Stimulated activated memory B cell treated with anti-CD40 and anti-IgM and Interleukin-4, amounts not matched to agents 10 μg/mL and 1 μg/mL and 100 μg/mL, for 72 hours (primary cell): ENCODE measurements around the gene AMIGO3.
"Not testable (repeated sequence)": the region's sequence is repeated elsewhere in the genome, so short reads cannot be mapped to it uniquely, and the experiment has no call there.

Experiments used
- ATAC-seq: fragments of 150-1000 bp; cut with Tn5 transposase; 2 replicates; pipeline ENCODE4 v1.10.0; 2021
- H3K27ac Mint-ChIP-seq: one replicate; pipeline ENCODE4 v1.8.0; 2022; ENCODE audit warnings: mild to moderate bottlenecking, mixed read lengths
- H3K27me3 Mint-ChIP-seq: one replicate; pipeline ENCODE4 v1.8.0; 2022; ENCODE audit warnings: mixed read lengths
- H3K36me3 Mint-ChIP-seq: one replicate; pipeline ENCODE4 v1.8.0; 2022; ENCODE audit warnings: mixed read lengths
- H3K4me1 Mint-ChIP-seq: one replicate; pipeline ENCODE4 v1.8.0; 2022; ENCODE audit warnings: mixed read lengths
- H3K4me3 Mint-ChIP-seq: one replicate; pipeline ENCODE4 v1.8.0; 2022; ENCODE audit warnings: mild to moderate bottlenecking, moderate library complexity, mixed read lengths
- H3K9me3 Mint-ChIP-seq: one replicate; pipeline ENCODE4 v1.8.0; 2022; ENCODE audit warnings: mixed read lengths

Gene AMIGO3, protein sequence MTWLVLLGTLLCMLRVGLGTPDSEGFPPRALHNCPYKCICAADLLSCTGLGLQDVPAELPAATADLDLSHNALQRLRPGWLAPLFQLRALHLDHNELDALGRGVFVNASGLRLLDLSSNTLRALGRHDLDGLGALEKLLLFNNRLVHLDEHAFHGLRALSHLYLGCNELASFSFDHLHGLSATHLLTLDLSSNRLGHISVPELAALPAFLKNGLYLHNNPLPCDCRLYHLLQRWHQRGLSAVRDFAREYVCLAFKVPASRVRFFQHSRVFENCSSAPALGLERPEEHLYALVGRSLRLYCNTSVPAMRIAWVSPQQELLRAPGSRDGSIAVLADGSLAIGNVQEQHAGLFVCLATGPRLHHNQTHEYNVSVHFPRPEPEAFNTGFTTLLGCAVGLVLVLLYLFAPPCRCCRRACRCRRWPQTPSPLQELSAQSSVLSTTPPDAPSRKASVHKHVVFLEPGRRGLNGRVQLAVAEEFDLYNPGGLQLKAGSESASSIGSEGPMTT

DNA sequence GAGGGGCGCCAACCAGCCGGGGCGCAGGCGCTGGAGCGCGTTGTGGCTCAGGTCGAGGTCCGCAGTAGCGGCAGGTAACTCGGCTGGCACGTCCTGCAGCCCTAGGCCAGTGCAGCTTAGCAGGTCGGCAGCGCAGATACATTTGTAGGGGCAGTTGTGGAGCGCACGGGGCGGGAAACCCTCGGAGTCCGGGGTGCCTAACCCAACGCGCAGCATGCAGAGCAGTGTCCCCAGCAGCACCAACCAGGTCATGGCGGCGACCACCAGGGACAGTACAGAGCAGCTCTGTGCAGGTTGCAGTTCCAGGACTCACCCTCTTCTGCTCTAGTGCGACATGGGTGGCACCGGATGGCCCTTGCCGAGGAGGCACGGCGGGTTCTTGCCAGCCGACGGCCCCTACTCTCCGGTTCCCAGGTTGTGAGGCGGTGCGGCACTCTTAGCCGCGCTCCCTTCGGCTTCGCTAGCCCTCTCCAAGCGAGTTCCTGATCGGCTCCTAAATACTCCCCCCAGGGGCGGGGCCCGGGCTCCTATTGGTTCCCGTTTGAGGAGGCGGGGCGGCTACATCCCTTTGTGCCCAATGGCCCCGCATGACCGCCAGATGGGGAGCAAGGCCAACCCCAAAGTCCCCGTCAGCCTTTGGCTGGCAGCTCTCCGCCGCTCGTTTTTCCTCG, at the start of gene AMIGO3:
AMIGO3 (minus strand) TSS at position 471 of the 671 bp plus-strand sequence; CDS start at position 252, 219 bp downstream.
- H3K4me3 Mint-ChIP-seq, result peak within 1 kb of the TSS; percentile 84
- H3K9me3 Mint-ChIP-seq, result no peaks in the 10 kb centered on the region
- no peaks in the 10 kb centered on the region for H3K27me3 Mint-ChIP-seq
- ATAC-seq, result peak; percentile 83
- peak within 1 kb of the TSS; percentile 75 for H3K27ac Mint-ChIP-seq
- peaks cover 21% of the 10 kb centered on the region for H3K36me3 Mint-ChIP-seq
- H3K4me1 Mint-ChIP-seq, result peaks cover 53% of the 10 kb centered on the region

DNA sequence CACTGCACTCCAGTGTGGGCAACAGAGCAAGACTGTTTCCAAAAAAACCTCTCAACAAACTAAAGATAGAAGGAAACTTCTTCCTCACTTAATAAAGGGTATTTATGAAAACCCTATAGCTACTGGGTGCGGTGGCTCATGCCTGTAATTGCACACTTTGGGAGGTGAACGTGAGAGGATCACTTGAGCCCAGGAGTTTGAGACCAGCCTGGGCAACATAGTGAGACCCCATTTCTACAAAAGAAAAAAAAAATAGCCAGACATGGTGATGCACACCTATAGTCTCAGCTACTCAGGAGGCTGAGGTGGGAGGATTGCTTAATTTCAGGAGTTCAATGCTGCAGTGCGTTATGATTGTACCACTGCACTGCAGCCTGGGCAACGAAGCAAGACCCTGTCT, 44.5 kb upstream of the AMIGO3 start:
- no peak for ATAC-seq
- Mint-ChIP-seq H3K9me3 (no peaks in the 10 kb centered on the region), H3K27ac (no peak overlapping the region), H3K27me3 (no peaks in the 10 kb centered on the region), H3K36me3 (peaks cover 6% of the 10 kb centered on the region), H3K4me3 (no peak overlapping the region), H3K4me1 (peaks cover 18% of the 10 kb centered on the region)

- Mint-ChIP-seq H3K27ac (no peak overlapping the region), H3K36me3 (peaks cover 11% of the 10 kb centered on the region), H3K4me1 (peaks cover 25% of the 10 kb centered on the region), H3K4me3 (no peak overlapping the region), H3K9me3 (no peaks in the 10 kb centered on the region), H3K27me3 (no peaks in the 10 kb centered on the region)
- no peak for ATAC-seq
Observed at GRCh38 chr3:49761661-49762060, 42.2 kb upstream of the AMIGO3 start.

DNA sequence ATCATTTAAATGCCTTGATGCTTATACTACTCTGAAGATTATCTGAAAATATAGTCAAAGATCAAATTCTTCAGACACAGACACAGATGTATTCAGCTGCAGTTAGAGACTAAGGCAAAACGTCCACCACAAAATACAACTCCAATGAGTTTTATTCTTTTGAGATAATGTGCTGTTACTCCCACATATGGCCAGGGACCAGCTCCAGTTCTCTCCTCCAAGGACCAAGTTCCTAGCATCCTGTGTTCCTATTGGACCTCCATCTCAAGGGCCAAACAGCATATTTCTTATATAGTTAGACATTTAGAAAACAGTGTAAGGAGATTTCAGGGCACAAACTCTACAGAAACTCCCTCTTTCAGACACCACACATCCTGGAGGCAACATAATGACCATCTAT, 39.7 kb upstream of the AMIGO3 start:
- no peak overlapping the region for H3K4me3 Mint-ChIP-seq
- H3K9me3 Mint-ChIP-seq, result no peaks in the 10 kb centered on the region
- H3K27me3 Mint-ChIP-seq, result no peaks in the 10 kb centered on the region
- peaks cover 11% of the 10 kb centered on the region for H3K36me3 Mint-ChIP-seq
- ATAC-seq, result no peak
- no peak overlapping the region for H3K27ac Mint-ChIP-seq
- peaks cover 29% of the 10 kb centered on the region for H3K4me1 Mint-ChIP-seq

DNA sequence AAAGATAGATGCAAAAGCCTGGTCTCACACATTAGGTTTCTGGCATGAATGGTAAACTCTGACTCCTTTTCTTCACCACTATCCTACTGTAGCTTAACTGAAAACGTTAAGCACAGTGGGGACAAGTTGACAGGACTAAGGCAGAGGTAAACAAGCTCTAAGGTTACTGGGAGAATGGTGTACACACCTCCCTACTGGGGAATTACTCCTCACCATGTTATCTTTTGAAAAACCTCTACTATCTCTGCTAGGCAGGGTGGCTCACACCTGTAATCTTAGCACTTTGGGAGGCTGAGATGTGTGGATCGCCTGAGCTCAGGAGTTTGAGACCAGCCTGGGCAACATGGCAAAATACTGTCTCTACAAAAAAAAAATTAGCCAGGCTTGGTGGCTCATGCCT, 37.7 kb upstream of the AMIGO3 start:
- Mint-ChIP-seq H3K9me3 (no peaks in the 10 kb centered on the region), H3K4me1 (peaks cover 29% of the 10 kb centered on the region), H3K4me3 (no peak overlapping the region), H3K27ac (no peak overlapping the region), H3K27me3 (no peaks in the 10 kb centered on the region), H3K36me3 (peaks cover 17% of the 10 kb centered on the region)
- no peak for ATAC-seq

- peaks cover 29% of the 10 kb centered on the region for H3K4me1 Mint-ChIP-seq
Observed at GRCh38 chr3:49756036-49756435, 36.6 kb upstream of the AMIGO3 start.

GRCh38 chr3:49754536-49754935, 35.1 kb upstream of the AMIGO3 start:
- H3K36me3 Mint-ChIP-seq, result peaks cover 17% of the 10 kb centered on the region
- H3K27ac Mint-ChIP-seq, result no peak overlapping the region
- no peaks in the 10 kb centered on the region for H3K9me3 Mint-ChIP-seq
- H3K4me1 Mint-ChIP-seq, result peaks cover 22% of the 10 kb centered on the region
- H3K27me3 Mint-ChIP-seq, result no peaks in the 10 kb centered on the region
- no peak for ATAC-seq
- H3K4me3 Mint-ChIP-seq, result no peak overlapping the region

More at GRCh38 chr3:49756036-49756435, 36.6 kb upstream of the AMIGO3 start:
- no peak overlapping the region for H3K4me3 Mint-ChIP-seq
- ATAC-seq, result no peak
- no peaks in the 10 kb centered on the region for H3K27me3 Mint-ChIP-seq
- peaks cover 17% of the 10 kb centered on the region for H3K36me3 Mint-ChIP-seq
- no peaks in the 10 kb centered on the region for H3K9me3 Mint-ChIP-seq
- H3K27ac Mint-ChIP-seq, result no peak overlapping the region

- Mint-ChIP-seq H3K4me3 (no peak overlapping the region), H3K36me3 (peaks cover 25% of the 10 kb centered on the region), H3K27me3 (no peaks in the 10 kb centered on the region), H3K4me1 (peaks cover 10% of the 10 kb centered on the region), H3K9me3 (no peaks in the 10 kb centered on the region), H3K27ac (no peak overlapping the region)
- no peak for ATAC-seq
Observed at GRCh38 chr3:49751501-49751900, 32.0 kb upstream of the AMIGO3 start.

DNA sequence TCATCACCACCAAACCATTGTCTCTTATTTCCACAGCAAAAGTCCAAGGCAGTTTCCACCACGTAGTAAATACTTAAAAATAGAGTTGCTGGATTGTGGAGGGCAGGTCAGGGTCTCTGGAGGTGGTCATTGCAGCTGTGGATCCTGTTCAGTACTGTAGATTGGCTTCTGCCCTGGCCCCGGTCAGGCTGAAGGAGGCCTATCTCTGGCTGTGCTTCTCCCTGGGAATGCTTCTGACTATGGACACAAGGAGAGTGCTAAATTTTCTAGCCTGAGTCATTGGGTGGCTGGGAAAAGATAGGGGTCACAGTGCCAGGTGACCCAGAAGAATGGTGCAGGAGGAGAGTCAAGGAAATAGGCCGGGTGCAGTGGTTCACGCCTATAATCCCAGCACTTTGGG, 30.6 kb upstream of the AMIGO3 start:
- peak overlapping the region; percentile 11 for H3K27ac Mint-ChIP-seq
- no peak overlapping the region for H3K4me3 Mint-ChIP-seq
- no peak for ATAC-seq
- no peaks in the 10 kb centered on the region for H3K4me1 Mint-ChIP-seq
- H3K27me3 Mint-ChIP-seq, result no peaks in the 10 kb centered on the region
- H3K36me3 Mint-ChIP-seq, result peaks cover 22% of the 10 kb centered on the region
- no peaks in the 10 kb centered on the region for H3K9me3 Mint-ChIP-seq

DNA sequence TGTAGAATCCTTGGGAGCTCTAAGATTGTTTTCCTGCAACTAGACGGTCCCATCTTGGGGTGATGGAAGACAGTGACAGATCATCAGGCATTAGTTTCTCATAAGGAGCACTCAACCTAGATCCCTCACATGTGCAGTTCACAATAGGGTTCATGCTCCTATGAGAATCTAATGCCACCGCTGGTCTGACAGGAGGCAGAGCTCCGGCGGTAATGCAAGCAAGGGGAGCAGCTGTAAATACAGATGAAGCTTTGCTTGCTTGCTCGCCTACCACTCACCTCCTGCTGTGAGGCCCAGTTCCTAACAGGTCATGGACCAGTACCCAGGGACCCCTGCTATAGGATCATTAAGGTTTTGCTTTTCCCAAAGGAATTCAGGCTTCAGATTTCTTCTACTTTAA, 29.4 kb upstream of the AMIGO3 start:
- H3K9me3 Mint-ChIP-seq, H3K27me3 Mint-ChIP-seq, H3K4me1 Mint-ChIP-seq, H3K4me3 Mint-ChIP-seq, ATAC-seq, H3K27ac Mint-ChIP-seq: not testable (repeated sequence)
- peaks cover 30% of the 10 kb centered on the region for H3K36me3 Mint-ChIP-seq

DNA sequence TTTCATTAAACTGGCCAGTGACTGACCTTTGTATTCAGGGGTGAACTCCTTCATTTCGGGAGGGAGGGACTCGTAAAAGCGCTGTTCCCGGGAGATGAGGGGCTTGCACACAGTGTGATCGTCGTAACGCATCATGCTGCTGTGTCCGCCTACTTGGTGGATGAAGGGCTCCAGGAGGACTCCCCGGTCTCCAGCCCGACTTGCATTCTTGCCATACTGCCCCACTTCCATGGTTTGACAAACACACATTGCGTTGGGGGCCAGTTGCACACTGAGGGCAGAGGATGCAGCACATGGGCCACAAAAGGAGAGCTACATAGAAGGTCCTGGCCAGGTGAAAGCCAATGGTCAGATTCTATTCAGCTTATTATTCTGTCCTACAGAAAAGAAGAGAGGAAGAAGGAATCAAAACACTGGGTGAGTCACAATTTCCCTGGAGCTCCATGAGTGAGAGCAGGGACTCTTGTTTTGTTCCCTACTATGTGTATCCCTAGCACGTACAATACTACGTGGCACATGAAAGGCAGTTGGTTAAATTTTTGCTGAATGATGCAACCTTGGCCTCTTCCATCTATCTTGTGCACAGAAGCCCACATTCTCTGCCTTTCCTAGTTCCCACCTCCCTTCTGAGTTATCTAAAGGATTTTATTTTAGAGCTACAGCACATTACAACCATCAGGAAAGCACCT, 28.5 kb upstream of the AMIGO3 start:
- Mint-ChIP-seq H3K36me3 (peaks cover 26% of the 10 kb centered on the region), H3K4me3 (no peak overlapping the region), H3K4me1 (no peaks in the 10 kb centered on the region), H3K27ac (no peak overlapping the region), H3K27me3 (no peaks in the 10 kb centered on the region), H3K9me3 (no peaks in the 10 kb centered on the region)
- no peak for ATAC-seq

DNA sequence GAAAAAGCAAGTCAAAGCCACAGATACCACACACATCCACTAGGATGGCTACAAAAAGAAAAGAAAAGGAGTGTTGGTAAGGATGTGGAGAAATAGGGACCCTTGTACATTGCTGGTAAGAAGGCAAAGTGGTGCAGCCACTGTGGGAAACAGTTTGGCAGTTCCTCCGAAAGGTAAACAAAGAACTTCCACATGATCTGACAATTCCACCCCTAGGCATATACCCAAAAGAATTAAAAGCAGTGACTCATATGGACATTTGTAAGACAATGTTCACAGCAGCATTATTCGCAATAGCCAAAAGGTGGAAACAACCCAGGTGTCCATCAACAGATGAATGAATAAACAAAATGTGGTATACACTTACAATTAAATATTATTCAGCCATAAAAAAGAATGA, 26.5 kb upstream of the AMIGO3 start:
- H3K4me3 Mint-ChIP-seq, result no peak overlapping the region
- ATAC-seq, result no peak
- H3K27me3 Mint-ChIP-seq, result no peaks in the 10 kb centered on the region
- peaks cover 25% of the 10 kb centered on the region for H3K36me3 Mint-ChIP-seq
- no peak overlapping the region for H3K27ac Mint-ChIP-seq
- no peaks in the 10 kb centered on the region for H3K4me1 Mint-ChIP-seq
- no peaks in the 10 kb centered on the region for H3K9me3 Mint-ChIP-seq

DNA sequence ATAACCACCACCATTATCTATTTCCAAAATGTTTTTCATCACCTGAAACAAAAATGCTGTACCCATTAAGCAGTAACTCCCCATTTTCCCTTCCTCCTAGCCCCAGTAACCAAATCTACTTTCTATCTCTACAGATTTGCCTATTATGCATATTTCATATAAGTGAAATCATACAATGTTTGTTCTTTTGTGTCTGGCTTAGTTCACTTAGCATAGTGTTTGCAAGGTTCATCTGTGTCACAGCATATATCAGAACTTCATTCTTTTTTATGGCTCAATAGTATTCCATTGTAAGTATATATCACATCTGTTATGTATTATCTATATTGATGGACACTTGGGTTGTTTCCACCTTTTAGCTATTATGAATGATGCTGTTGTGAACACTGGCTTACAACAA, 20.9 kb upstream of the AMIGO3 start:
- Mint-ChIP-seq H3K36me3 (peaks cover 42% of the 10 kb centered on the region), H3K4me3 (no peak overlapping the region), H3K4me1 (no peaks in the 10 kb centered on the region), H3K9me3 (no peaks in the 10 kb centered on the region), H3K27me3 (no peaks in the 10 kb centered on the region), H3K27ac (no peak overlapping the region)
- ATAC-seq, result no peak

- Mint-ChIP-seq H3K27me3 (no peaks in the 10 kb centered on the region), H3K27ac (no peak overlapping the region), H3K36me3 (peaks cover 37% of the 10 kb centered on the region), H3K4me3 (no peak overlapping the region), H3K4me1 (no peaks in the 10 kb centered on the region), H3K9me3 (no peaks in the 10 kb centered on the region)
- no peak for ATAC-seq
Observed at GRCh38 chr3:49738067-49738713, 18.7 kb upstream of the AMIGO3 start.

GRCh38 chr3:49734752-49735151, 15.3 kb upstream of the AMIGO3 start:
- Mint-ChIP-seq H3K27ac (no peak overlapping the region), H3K9me3 (no peaks in the 10 kb centered on the region), H3K27me3 (no peaks in the 10 kb centered on the region), H3K36me3 (peaks cover 51% of the 10 kb centered on the region), H3K4me1 (no peaks in the 10 kb centered on the region), H3K4me3 (no peak overlapping the region)
- ATAC-seq, result no peak
